ENCODE data around the gene HBP1. TPM values are rescaled to one million over a fixed set of nuclear protein-coding genes. Genes with fewer than 3 reads are reported as not detected.

The HBP1 gene
- total and polyA plus RNA-seq, 2 of the 13 experiments (the other 11 are each of a cell fraction or from before 2014, with no cell fraction given): 22.9 to 44.1 TPM

DNA sequence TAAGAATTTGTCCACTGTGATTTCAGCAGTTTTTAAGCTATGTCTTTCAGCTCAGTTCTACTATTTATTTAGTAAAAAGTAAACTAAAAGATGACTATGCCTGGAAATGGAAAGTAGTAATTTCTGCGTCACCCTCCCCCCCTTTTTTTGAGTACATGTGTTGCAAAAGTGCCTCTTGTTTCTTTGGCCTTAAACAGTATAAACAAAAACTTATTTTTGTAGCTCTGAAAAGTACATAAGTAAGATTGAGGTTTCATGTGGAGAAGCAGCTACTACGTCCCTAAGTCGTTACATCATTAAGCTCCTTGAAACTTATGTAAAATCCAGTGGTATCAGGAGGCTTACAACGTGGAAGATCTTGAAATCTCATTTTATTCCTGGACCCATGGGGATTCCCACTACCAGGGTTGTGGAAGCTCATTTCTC is 46.3 kb upstream of the HBP1 start:
- WGBS (ENCODE audit: low lambda C conversion rate): 2% methylated on average over 4 of the region's 4 CpGs
- ATAC-seq (no peak), FAIRE-seq (no peak), DNase-seq (ENCODE audit: low spot score) (no peak)
- H3K27me3 ChIP-seq (ENCODE audit: control insufficient read depth in 1 of 2, insufficient read depth in 2 of 2, low read length in 2 of 2): 0 out of 5 replicates have a peak, but pooled peaks cover 0 to 4% of the 10 kb centered on the region in 2 experiments
- H3K9me3 ChIP-seq (ENCODE audit: low read length): no peaks in the 10 kb centered on the region
- no peaks in the 10 kb centered on the region for H4K20me1 ChIP-seq (ENCODE audit: insufficient read depth, low read length)
- intact Hi-C loops (cut with micrococcal nuclease; ENCODE audit: unreplicated experiment) (no loop called here), in situ Hi-C loops (cut with HindIII; ENCODE audit: extremely low pct_ligation_motif_present, low pct_unique_long_range_greater_than_20kb) (no loop called here)
- ChIA-PET POLR2A (no interaction called here), CTCF (ENCODE audit: low intra/inter-chr PET ratio, low total read pairs) (no interaction called here)
- no peak overlapping the region for H2AFZ ChIP-seq (ENCODE audit: low read length)
- BruUV-seq (replicated peaks): no TSS peak
- no peaks in the 10 kb centered on the region for H3K4me1 ChIP-seq (ENCODE audit: insufficient read depth, low read length)
- H3K79me2 ChIP-seq (ENCODE audit: insufficient read depth, low read length): no peaks in the 10 kb centered on the region
- TF ChIP-seq ZNF563 (CRISPR knock-in tag; IDR thresholded peaks at IDR 0.05) (no peak), ADNP (CRISPR knock-in tag; IDR thresholded peaks at IDR 0.05) (no peak)
- TF ChIP-seq, protein P1, sequence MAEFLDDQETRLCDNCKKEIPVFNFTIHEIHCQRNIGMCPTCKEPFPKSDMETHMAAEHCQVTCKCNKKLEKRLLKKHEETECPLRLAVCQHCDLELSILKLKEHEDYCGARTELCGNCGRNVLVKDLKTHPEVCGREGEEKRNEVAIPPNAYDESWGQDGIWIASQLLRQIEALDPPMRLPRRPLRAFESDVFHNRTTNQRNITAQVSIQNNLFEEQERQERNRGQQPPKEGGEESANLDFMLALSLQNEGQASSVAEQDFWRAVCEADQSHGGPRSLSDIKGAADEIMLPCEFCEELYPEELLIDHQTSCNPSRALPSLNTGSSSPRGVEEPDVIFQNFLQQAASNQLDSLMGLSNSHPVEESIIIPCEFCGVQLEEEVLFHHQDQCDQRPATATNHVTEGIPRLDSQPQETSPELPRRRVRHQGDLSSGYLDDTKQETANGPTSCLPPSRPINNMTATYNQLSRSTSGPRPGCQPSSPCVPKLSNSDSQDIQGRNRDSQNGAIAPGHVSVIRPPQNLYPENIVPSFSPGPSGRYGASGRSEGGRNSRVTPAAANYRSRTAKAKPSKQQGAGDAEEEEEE (CRISPR knock-in tag; IDR thresholded peaks at IDR 0.05; ENCODE audit: borderline replicate concordance): no peak
- no peaks in the 10 kb centered on the region for H3K36me3 ChIP-seq (replicated peaks in 1 of 2; ENCODE audit: control insufficient read depth in 1 of 2, insufficient read depth in 2 of 2, low read length in 2 of 2)
- no peak overlapping the region for H3K27ac ChIP-seq (ENCODE audit: extremely low read length, insufficient read depth, low read length)
- H3K4me3 ChIP-seq (replicated peaks in 1 of 3; ENCODE audit: insufficient read depth in 1 of 3, low read depth in 2 of 3, low read length in 3 of 3): no peak overlapping the region
- no peak overlapping the region for H3K9ac ChIP-seq (ENCODE audit: insufficient read depth, low read depth, low read length)
- no peak overlapping the region for H3K4me2 ChIP-seq (ENCODE audit: low read depth, low read length)

DNA sequence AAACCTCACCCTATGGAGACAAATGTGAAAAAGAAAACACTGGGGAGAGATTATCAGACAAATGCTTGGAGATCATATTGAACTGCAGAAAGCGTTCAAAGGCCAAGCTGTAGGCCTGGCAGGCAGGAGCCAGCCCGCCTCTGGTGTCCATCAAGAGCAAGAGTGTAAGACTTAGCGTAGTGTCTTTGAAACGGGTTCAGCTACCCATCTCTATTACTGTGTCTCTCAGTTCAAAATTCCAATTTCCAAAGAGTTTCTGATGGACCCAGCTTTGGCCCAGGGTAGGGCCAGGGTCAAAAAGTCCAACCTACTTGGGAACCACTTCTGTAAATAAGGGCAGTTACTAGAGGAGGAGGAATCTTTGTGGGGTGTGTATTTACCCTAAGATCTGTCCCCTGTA is 45.4 kb upstream of the HBP1 start:
- H3K27ac ChIP-seq (ENCODE audit: extremely low read length, insufficient read depth, low read length): no peak overlapping the region
- H3K4me3 ChIP-seq (replicated peaks in 1 of 3; ENCODE audit: insufficient read depth in 1 of 3, low read depth in 2 of 3, low read length in 3 of 3): no peak overlapping the region
- H3K4me2 ChIP-seq (ENCODE audit: low read depth, low read length): no peak overlapping the region
- no peak overlapping the region for H2AFZ ChIP-seq (ENCODE audit: low read length)
- BruUV-seq (replicated peaks): no TSS peak
- ATAC-seq (no peak), DNase-seq (ENCODE audit: low spot score) (no peak), FAIRE-seq (no peak)
- H3K27me3 ChIP-seq (ENCODE audit: control insufficient read depth in 1 of 2, insufficient read depth in 2 of 2, low read length in 2 of 2): 0 out of 5 replicates have a peak, but pooled peaks cover 0 to 4% of the 10 kb centered on the region in 2 experiments
- H3K36me3 ChIP-seq (replicated peaks in 1 of 2; ENCODE audit: control insufficient read depth in 1 of 2, insufficient read depth in 2 of 2, low read length in 2 of 2): no peaks in the 10 kb centered on the region
- H3K4me1 ChIP-seq (ENCODE audit: insufficient read depth, low read length): no peaks in the 10 kb centered on the region
- no peak for TF ChIP-seq GABPB1 (CRISPR knock-in tag; IDR thresholded peaks at IDR 0.05)
- TF ChIP-seq MLLT10 (CRISPR knock-in tag; IDR thresholded peaks at IDR 0.05): no peak
- TF ChIP-seq SP2 (CRISPR knock-in tag; IDR thresholded peaks at IDR 0.05): no peak
- no peak for TF ChIP-seq ZSCAN31 (CRISPR knock-in tag; IDR thresholded peaks at IDR 0.05; ENCODE audit: low read depth)
- TF ChIP-seq KDM6A (CRISPR knock-in tag; IDR thresholded peaks at IDR 0.05; ENCODE audit: low read depth): no peak
- TF ChIP-seq ZNF274 (CRISPR knock-in tag; IDR thresholded peaks at IDR 0.05): no peak
- no peak for TF ChIP-seq NCOR1 (IDR thresholded peaks at IDR 0.05; ENCODE audit: borderline replicate concordance, low read length)
- no peak for TF ChIP-seq ZNF766 (CRISPR knock-in tag; IDR thresholded peaks at IDR 0.05; ENCODE audit: borderline replicate concordance)
- TF ChIP-seq ZNF598 (CRISPR knock-in tag; IDR thresholded peaks at IDR 0.05; ENCODE audit: borderline replicate concordance): no peak
- no peak for TF ChIP-seq KDM3A (CRISPR knock-in tag; IDR thresholded peaks at IDR 0.05; ENCODE audit: low read depth)
- TF ChIP-seq PHF20 (CRISPR knock-in tag; IDR thresholded peaks at IDR 0.05): no peak
- TF ChIP-seq, protein P2, sequence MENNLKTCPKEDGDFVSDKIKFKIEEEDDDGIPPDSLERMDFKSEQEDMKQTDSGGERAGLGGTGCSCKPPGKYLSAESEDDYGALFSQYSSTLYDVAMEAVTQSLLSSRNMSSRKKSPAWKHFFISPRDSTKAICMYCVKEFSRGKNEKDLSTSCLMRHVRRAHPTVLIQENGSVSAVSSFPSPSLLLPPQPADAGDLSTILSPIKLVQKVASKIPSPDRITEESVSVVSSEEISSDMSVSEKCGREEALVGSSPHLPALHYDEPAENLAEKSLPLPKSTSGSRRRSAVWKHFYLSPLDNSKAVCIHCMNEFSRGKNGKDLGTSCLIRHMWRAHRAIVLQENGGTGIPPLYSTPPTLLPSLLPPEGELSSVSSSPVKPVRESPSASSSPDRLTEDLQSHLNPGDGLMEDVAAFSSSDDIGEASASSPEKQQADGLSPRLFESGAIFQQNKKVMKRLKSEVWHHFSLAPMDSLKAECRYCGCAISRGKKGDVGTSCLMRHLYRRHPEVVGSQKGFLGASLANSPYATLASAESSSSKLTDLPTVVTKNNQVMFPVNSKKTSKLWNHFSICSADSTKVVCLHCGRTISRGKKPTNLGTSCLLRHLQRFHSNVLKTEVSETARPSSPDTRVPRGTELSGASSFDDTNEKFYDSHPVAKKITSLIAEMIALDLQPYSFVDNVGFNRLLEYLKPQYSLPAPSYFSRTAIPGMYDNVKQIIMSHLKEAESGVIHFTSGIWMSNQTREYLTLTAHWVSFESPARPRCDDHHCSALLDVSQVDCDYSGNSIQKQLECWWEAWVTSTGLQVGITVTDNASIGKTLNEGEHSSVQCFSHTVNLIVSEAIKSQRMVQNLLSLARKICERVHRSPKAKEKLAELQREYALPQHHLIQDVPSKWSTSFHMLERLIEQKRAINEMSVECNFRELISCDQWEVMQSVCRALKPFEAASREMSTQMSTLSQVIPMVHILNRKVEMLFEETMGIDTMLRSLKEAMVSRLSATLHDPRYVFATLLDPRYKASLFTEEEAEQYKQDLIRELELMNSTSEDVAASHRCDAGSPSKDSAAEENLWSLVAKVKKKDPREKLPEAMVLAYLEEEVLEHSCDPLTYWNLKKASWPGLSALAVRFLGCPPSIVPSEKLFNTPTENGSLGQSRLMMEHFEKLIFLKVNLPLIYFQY (CRISPR knock-in tag; IDR thresholded peaks at IDR 0.05; ENCODE audit: borderline replicate concordance): no peak
- TF ChIP-seq AKAP8 (CRISPR knock-in tag; IDR thresholded peaks at IDR 0.05): no peak
- no peaks in the 10 kb centered on the region for H3K9me3 ChIP-seq (ENCODE audit: low read length)
- intact Hi-C loops (cut with micrococcal nuclease; ENCODE audit: unreplicated experiment) (no loop called here), in situ Hi-C loops (cut with HindIII; ENCODE audit: extremely low pct_ligation_motif_present, low pct_unique_long_range_greater_than_20kb) (no loop called here)
- POLR2A ChIA-PET: no interaction called here
- H3K79me2 ChIP-seq (ENCODE audit: insufficient read depth, low read length): no peaks in the 10 kb centered on the region
- no peak overlapping the region for H3K9ac ChIP-seq (ENCODE audit: insufficient read depth, low read depth, low read length)
- WGBS (ENCODE audit: low lambda C conversion rate): 26% methylated on average over 4 of the region's 4 CpGs
- H4K20me1 ChIP-seq (ENCODE audit: insufficient read depth, low read length): no peaks in the 10 kb centered on the region
- CTCF ChIA-PET (ENCODE audit: low intra/inter-chr PET ratio, low total read pairs): no interaction called here

All from HepG2 (cell line).